ENCODE data around the gene LARGE1.

LARGE1 gene

DNA sequence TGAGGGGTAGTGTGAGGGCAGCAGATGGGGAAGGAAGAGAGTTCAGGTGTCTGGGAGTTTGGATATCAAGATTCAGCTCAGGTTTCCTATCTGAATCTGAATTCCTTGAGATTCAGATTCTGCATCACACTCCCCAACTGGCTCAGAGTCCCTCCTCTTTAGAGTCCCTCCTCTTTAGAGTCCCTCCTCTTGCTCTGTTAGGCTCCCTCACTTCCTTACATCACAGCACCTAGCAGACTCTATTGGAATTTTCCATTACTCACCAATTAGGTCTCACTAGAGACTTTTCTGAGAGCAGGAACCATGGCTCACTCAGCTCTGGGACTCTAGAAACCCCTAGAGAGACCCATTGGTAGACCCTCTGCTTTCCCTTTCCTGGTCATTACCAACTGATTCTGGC, 558.7 kb downstream of the LARGE1 start:
- Mint-ChIP-seq H3K27ac (no peak overlapping the region), H3K27me3 (no peaks in the 10 kb centered on the region), H3K4me1 (ENCODE audit: low read depth) (no peaks in the 10 kb centered on the region), H3K4me3 (no peak overlapping the region), H3K36me3 (ENCODE audit: low read depth) (no peaks in the 10 kb centered on the region), H3K9me3 (peaks cover 4% of the 10 kb centered on the region)

DNA sequence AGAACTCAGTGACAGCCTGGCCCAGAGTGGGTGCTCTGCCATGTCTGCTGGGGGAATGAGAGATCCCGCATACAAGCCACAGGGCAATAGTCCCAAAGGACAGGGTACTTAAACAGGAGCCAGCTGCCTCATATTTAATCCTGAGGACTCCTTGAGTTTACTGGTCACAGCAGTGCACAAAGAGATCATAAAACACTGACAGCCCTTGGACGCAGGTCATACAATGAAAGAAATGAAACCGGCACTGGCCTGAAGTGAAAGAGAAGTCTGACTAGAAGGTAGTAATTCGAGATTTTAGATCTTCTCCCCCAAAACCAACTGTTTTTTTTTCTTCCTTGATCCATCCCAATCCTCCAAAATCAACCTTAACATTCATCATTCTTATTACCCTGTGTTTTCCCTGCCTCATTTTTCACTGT, 562.3 kb downstream of the LARGE1 start:
- Mint-ChIP-seq H3K36me3 (ENCODE audit: low read depth) (no peaks in the 10 kb centered on the region), H3K27ac (no peak overlapping the region), H3K27me3 (no peaks in the 10 kb centered on the region), H3K4me1 (ENCODE audit: low read depth) (no peaks in the 10 kb centered on the region), H3K4me3 (no peak overlapping the region), H3K9me3 (peaks cover 3% of the 10 kb centered on the region)

DNA sequence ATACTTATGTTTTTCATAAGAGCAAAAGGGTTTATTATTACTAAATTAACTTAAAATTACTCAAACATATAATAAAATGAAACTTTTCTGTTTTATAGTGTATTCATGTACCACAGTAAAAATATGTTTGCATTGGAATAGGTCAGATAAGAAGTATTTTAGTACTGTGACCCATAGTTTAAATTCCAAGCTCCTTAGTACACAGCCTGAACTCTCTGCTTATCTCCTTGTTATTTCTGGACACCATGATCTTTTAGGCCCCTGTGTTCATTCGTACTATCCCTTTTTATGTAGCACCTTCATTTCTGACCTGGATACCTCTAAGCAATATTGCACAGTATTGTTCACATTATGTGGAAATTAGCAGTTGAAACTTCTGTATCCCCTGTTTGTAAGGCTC, 565.3 kb downstream of the LARGE1 start:
- Mint-ChIP-seq H3K4me3 (no peak overlapping the region), H3K27me3 (no peaks in the 10 kb centered on the region), H3K4me1 (ENCODE audit: low read depth) (no peaks in the 10 kb centered on the region), H3K9me3 (peaks cover 6% of the 10 kb centered on the region), H3K27ac (no peak overlapping the region), H3K36me3 (ENCODE audit: low read depth) (no peaks in the 10 kb centered on the region)

DNA sequence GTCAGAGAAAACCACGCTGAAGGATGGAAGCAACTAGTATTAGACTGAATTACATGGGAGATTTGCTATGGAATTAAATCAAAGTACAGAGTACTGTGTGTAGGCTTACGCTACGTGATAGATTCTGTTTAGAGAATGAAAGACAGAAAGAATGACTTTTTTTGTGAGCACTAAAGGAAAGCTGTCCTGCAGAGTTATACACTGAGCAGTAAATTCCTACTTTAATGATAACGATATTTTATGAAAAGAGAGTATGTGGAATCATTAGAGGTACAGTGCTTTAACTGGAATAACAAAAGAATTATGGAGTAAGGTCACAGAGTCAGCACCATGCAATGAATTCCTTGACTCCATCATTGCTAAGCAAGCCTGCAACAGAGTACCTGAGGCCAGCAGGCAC, 566.8 kb downstream of the LARGE1 start:
- H3K27ac Mint-ChIP-seq: no peak overlapping the region
- H3K9me3 Mint-ChIP-seq: peaks cover 10% of the 10 kb centered on the region
- H3K4me3 Mint-ChIP-seq: no peak overlapping the region
- H3K4me1 Mint-ChIP-seq (ENCODE audit: low read depth): no peaks in the 10 kb centered on the region
- H3K36me3 Mint-ChIP-seq (ENCODE audit: low read depth): no peaks in the 10 kb centered on the region
- H3K27me3 Mint-ChIP-seq: no peaks in the 10 kb centered on the region

DNA sequence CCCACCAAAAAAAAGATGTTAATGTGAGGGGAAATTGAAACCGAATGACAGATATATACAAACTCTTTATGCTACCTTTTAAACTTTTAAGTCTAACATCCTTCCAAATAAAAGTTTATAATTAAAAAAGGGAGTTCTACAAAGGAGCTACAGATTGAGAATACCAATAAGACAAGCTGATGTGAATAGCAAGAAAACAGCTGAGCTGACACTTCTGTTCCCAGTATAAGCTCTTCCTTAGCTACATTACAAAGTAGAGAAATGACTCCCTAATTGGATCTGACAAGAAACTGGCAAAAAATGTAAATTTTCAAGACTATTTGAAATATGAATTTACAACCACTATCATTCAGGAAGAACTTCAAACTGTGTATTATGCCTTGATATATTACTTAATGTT, 567.5 kb downstream of the LARGE1 start:
- H3K36me3 Mint-ChIP-seq (ENCODE audit: low read depth): no peaks in the 10 kb centered on the region
- H3K27me3 Mint-ChIP-seq: no peaks in the 10 kb centered on the region
- H3K27ac Mint-ChIP-seq: no peak overlapping the region
- no peaks in the 10 kb centered on the region for H3K4me1 Mint-ChIP-seq (ENCODE audit: low read depth)
- H3K9me3 Mint-ChIP-seq: peaks cover 11% of the 10 kb centered on the region
- no peak overlapping the region for H3K4me3 Mint-ChIP-seq

DNA sequence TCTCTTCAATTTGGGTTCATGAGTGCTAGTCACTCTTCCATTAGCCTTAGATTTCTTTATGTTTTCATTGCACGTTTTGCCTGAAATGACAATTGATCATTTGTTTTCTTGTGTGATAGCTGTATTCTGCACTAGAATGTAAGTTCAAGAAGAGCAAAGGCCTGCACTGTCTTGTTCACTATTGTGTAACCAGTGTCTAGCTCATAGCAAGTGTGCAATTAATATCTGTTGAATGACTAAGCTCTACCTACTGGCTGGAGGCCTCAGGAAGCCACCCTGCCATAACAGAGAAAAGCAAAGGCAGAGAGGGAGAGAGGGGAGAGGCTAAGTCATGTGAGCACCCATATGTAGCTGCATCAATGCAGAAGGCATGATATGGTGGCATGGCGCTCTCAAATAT, 569.3 kb downstream of the LARGE1 start:
- Mint-ChIP-seq H3K27ac (no peak overlapping the region), H3K36me3 (ENCODE audit: low read depth) (no peaks in the 10 kb centered on the region)

DNA sequence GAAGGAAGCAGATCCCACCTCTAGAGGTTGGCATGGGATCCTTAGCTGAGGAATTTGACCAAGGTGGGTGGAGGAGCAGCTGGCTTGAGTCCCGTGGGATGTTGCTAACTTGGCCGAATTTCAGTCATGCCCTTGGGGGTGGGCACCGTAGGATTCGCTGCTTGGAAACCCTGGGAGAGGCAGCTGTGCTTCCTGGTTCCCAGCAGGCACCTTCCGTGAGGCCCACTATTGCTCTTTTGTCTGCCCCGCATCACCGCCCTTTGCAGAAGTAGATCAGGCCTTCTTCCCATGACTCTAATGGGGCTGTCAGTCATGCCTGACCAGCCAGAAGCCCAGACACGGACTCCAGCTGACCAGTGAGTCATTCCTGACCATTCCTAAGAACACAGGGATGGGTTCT, 569.8 kb downstream of the LARGE1 start:
- Mint-ChIP-seq H3K9me3 (peaks cover 18% of the 10 kb centered on the region), H3K27ac (no peak overlapping the region), H3K27me3 (no peaks in the 10 kb centered on the region), H3K4me3 (no peak overlapping the region), H3K36me3 (ENCODE audit: low read depth) (no peaks in the 10 kb centered on the region), H3K4me1 (ENCODE audit: low read depth) (no peaks in the 10 kb centered on the region)

More for the DNA sequence above, 569.3 kb downstream of the LARGE1 start:
- Mint-ChIP-seq H3K4me1 (ENCODE audit: low read depth) (no peaks in the 10 kb centered on the region), H3K9me3 (peaks cover 18% of the 10 kb centered on the region), H3K4me3 (no peak overlapping the region), H3K27me3 (no peaks in the 10 kb centered on the region)

DNA sequence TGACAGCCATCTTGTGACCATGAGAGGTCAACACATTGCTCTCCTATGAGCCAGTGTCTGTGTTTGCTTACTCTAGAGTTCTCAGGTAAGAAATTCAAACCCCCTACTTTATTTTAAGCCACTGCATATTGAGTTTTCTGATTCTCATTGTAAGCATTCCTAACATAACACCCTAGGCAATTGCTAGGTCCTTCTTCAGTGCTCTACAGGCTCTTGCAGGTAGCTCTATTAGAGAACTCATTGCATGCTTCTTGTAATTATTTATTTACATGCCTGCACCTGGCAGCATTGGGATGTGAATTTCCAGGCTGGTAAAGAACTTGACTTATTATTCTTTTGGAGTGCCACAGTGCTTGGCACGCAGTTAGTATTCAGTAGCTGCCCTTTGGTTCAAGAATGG, 573.3 kb downstream of the LARGE1 start:
- Mint-ChIP-seq H3K27me3 (no peaks in the 10 kb centered on the region), H3K4me3 (no peak overlapping the region), H3K27ac (no peak overlapping the region)

DNA sequence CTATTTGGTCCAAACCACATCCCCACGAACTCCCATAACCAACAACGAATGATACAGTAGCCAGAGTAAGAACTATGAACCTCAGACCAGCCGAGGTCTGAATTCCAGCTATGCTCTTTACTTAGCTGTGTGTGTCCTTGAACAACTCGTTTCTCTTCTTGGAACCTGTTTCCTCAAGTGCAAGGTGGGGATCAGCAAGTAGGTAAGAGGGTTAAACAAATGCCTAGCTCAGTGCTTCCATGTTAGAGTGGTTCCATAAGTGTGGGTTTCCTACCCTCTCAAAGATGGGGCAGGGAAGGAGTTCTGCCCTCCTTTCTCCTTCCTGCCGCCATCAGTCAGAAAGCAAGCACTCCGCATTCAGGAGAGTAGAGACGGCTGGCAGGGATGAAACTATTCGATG, 578.7 kb downstream of the LARGE1 start:
- Mint-ChIP-seq H3K9me3 (peaks cover 2% of the 10 kb centered on the region), H3K27ac (no peak overlapping the region), H3K4me3 (no peak overlapping the region), H3K4me1 (ENCODE audit: low read depth) (no peaks in the 10 kb centered on the region), H3K27me3 (no peaks in the 10 kb centered on the region), H3K36me3 (ENCODE audit: low read depth) (no peaks in the 10 kb centered on the region)

More for the DNA sequence above, 573.3 kb downstream of the LARGE1 start:
- H3K36me3 Mint-ChIP-seq (ENCODE audit: low read depth): no peaks in the 10 kb centered on the region
- H3K9me3 Mint-ChIP-seq: peaks cover 15% of the 10 kb centered on the region
- no peaks in the 10 kb centered on the region for H3K4me1 Mint-ChIP-seq (ENCODE audit: low read depth)

DNA sequence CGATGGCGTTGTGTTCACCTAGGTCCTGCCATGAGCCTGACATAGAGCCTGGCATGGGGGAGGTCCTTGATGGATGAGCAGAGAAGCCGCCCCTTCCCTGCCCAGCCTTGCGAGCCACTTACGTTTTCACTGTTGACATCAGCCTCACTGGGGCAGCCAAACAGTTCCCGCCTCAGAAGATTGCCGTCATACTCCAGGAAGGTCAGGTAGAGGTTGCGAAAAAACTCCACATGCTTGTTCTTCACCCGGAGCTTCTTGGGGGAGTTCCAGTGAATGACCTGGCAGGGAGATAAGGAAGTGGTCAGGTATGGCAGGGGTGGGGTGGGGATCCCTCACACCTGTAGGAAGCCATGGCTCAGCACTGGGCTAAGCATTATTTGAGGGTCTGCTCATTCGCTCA, 582.8 kb downstream of the LARGE1 start:
- no peak overlapping the region for H3K27ac Mint-ChIP-seq
- no peaks in the 10 kb centered on the region for H3K4me1 Mint-ChIP-seq (ENCODE audit: low read depth)
- H3K9me3 Mint-ChIP-seq: no peaks in the 10 kb centered on the region
- no peaks in the 10 kb centered on the region for H3K27me3 Mint-ChIP-seq
- H3K36me3 Mint-ChIP-seq (ENCODE audit: low read depth): no peaks in the 10 kb centered on the region
- H3K4me3 Mint-ChIP-seq: no peak overlapping the region

DNA sequence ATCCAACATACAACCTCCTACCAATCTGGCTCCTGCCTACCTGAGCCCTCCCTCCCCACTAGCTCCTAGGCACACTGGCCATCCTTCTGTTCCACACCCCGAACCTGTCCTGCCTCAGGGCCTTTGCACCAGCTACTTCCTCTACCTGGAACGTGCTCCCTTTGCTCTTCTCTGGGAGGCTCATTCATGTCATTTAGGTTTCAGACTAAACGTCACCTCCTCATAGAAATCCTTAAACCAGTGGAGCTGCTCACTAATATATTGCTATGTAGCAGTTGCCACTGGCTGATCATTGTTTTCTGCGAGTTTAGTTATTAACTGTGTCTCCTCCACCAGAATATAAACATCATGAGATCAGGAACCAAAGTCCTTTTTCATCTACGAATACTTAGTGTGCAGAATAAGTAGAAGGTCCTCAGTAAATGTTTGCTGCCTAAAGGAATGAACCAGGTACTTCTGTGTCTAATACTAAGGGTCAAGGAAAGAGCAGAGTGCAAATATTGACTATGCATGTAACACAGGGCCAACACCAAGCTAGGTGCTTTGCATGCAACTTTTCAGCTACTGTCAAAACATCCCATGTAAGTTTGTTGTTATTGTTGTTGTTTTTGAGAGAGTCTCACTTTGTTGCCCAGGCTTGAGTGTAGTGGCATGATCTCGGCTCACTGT, 584.5 kb downstream of the LARGE1 start:
- Mint-ChIP-seq H3K36me3 (ENCODE audit: low read depth) (no peaks in the 10 kb centered on the region), H3K4me3 (no peak overlapping the region), H3K9me3 (peaks cover 4% of the 10 kb centered on the region), H3K4me1 (ENCODE audit: low read depth) (no peaks in the 10 kb centered on the region), H3K27ac (no peak overlapping the region), H3K27me3 (peaks cover 4% of the 10 kb centered on the region)

DNA sequence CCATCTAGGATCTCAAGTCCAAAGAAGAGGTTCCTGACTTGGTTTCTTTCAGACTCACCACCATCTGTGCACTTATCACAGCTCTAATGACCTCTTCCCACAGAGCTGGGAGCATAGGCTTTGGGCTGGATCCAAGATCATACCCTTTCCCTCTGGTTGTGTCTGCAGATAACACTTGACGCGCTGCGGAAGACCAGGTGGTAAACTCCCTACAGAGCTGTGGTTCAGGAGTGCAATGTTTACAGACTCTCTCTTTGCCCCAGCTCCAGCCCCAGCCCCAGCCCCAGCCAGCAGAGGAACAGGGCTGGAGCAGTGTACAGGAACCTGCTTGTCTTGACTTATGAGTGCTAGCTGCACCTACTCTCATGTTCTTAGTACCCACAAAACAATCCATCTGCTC, 587.7 kb downstream of the LARGE1 start:
- Mint-ChIP-seq H3K9me3 (peaks cover 9% of the 10 kb centered on the region), H3K27me3 (peaks cover 4% of the 10 kb centered on the region), H3K4me1 (ENCODE audit: low read depth) (peaks cover 5% of the 10 kb centered on the region), H3K4me3 (no peak overlapping the region), H3K27ac (no peak overlapping the region), H3K36me3 (ENCODE audit: low read depth) (no peaks in the 10 kb centered on the region)

DNA sequence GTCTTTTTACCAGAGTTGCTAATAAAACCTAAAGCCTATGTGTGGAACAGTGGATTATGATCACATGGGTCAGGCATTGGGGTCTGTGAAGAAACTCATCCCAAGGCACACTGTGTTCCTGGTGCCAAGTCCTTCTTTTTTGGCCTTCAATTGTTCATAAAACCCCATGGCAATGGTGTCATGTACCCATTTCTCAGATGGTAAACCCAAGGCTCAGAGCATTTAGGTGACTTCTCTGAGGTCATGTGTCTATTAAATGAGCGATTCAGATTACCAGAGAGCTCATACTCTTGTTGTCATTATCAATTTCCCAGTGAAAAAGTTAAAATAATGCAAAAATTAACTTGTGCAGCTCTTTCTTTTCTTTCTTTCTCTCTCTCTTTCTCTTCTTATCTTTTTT, 589.3 kb downstream of the LARGE1 start:
- Mint-ChIP-seq H3K36me3 (ENCODE audit: low read depth) (no peaks in the 10 kb centered on the region), H3K4me3 (no peak overlapping the region), H3K9me3 (peaks cover 9% of the 10 kb centered on the region), H3K27ac (no peak overlapping the region), H3K27me3 (peaks cover 4% of the 10 kb centered on the region), H3K4me1 (ENCODE audit: low read depth) (peaks cover 5% of the 10 kb centered on the region)

DNA sequence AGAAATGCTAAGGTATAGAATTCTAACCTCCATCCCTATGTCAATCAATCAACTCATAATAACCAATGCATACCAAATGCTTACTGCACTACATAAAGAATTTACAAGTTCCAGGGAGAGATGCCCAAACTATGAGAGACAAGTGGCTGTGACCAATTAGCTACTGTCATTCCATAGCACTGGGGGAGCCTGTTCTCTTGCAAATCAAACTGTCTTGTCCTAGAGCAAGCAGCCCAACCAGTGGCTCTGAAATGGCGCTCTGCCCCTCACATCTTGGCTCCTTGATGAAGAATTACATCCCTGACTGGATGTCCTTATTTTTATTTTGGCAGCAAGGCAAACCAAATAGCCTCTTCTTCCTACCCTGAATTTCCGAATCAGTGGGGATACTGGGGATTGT, 589.7 kb downstream of the LARGE1 start:
- Mint-ChIP-seq H3K27ac (no peak overlapping the region), H3K4me3 (no peak overlapping the region), H3K4me1 (ENCODE audit: low read depth) (peaks cover 5% of the 10 kb centered on the region), H3K27me3 (peaks cover 4% of the 10 kb centered on the region), H3K9me3 (peaks cover 9% of the 10 kb centered on the region), H3K36me3 (ENCODE audit: low read depth) (no peaks in the 10 kb centered on the region)

DNA sequence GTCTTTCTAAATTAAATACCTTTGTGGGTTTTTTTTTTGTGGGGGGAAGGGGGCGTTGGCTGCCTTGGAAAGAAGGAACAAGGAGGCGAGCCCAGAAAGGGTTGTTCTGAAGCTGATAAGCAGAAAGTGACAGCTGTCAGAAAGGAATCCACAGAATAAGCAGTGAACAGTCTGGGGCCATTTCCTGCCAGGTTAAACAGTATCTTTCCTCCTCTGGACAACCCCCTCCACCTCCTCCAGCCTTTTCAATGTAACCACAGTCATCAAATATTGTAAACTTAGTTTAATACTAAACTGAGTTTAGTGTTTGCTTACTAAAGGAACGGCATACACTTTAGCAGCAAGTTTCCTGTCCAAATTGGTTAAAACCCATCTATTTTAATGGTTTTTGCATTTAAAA, 590.9 kb downstream of the LARGE1 start:
- H3K4me3 Mint-ChIP-seq: no peak overlapping the region
- no peak overlapping the region for H3K27ac Mint-ChIP-seq
- H3K36me3 Mint-ChIP-seq (ENCODE audit: low read depth): no peaks in the 10 kb centered on the region
- H3K27me3 Mint-ChIP-seq: peaks cover 4% of the 10 kb centered on the region
- H3K4me1 Mint-ChIP-seq (ENCODE audit: low read depth): peaks cover 5% of the 10 kb centered on the region
- peaks cover 9% of the 10 kb centered on the region for H3K9me3 Mint-ChIP-seq

DNA sequence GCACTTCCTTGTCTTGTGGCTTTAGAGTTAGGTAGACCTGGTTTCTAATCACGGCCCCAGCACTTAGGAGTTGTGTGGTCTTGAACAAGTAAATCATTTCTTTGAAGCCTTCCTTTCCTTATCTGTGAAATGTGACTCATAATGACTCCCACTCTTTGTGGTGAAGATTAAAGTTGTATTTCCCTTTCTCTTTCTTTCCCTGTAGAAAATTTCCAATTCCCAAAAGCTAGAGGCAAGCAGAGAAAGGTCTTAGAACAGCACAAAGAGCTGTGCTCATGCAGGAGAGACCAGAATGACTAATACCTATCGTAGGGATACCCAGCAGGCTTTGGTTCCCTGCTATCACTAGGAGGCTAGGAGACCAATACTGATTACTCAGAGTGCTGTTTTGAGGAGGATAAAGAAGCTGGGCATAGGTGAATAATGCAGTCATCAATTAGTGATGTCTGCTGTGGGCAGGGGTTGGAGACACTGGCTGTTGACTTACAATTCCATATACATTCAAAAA, 591.4 kb downstream of the LARGE1 start:
- peaks cover 5% of the 10 kb centered on the region for H3K4me1 Mint-ChIP-seq (ENCODE audit: low read depth)
- peaks cover 4% of the 10 kb centered on the region for H3K27me3 Mint-ChIP-seq
- H3K4me3 Mint-ChIP-seq: no peak overlapping the region
- H3K9me3 Mint-ChIP-seq: peaks cover 9% of the 10 kb centered on the region
- H3K27ac Mint-ChIP-seq: no peak overlapping the region
- no peaks in the 10 kb centered on the region for H3K36me3 Mint-ChIP-seq (ENCODE audit: low read depth)

All from stimulated activated naive CD8-positive, alpha-beta T cell treated with anti-CD3 and anti-CD28 coated beads, Interleukin-15, Interleukin-2, amounts not matched to agents 100 ng/mL and 50 ng/mL, for 24 hours (primary cell).